Naive thymus-derived CD4-positive, alpha-beta T cell (primary cell): Measurements from ENCODE around the gene TUBB4B. TPM values are rescaled to one million over a fixed set of nuclear protein-coding genes. Genes with fewer than 3 reads are reported as not detected.

Source experiments
- ATAC-seq: fragments of 150-1000 bp; cut with Tn5 transposase; 2 replicates; pipeline ENCODE4 v1.10.0; 2021; ENCODE audit warnings: mild to moderate bottlenecking, moderate library complexity
- CTCF ChIA-PET: fragments of 350-600 bp; sonication (Branson Sonifier 250); formaldehyde crosslinking; loops from one replicate; lab custom pipeline; 2021; ENCODE audit warnings: antibody characterized with exemption; lab: Charles Lee
- POLR2A ChIA-PET: fragments of 350-600 bp; sonication (Branson Sonifier 250); formaldehyde crosslinking; loops from one replicate; lab custom pipeline; 2021; ENCODE audit warnings: antibody characterized with exemption, inconsistent platforms; lab: Charles Lee
- DNase-seq, 9 donors: peaks; one replicate each; pipeline versions ENCODE4 v3.0.0 to v3.0.0-alpha.2; 2020 to 2022; ENCODE audit warnings: mixed read lengths in 1 of 9
- H3K27ac ChIP-seq: one replicate; pipeline ENCODE4 v1.7.0; 2013; ENCODE audit warnings: mild to moderate bottlenecking, low read depth, low read length, moderate library complexity
- H3K27me3 ChIP-seq, 2 donors: one replicate each; pipeline ENCODE4 v1.7.0; 2013; ENCODE audit warnings: low read length in 2 of 2, mild to moderate bottlenecking in 2 of 2, moderate library complexity in 2 of 2; ENCODE audit not compliant: control insufficient read depth in 2 of 2, insufficient read depth in 2 of 2
- H3K36me3 ChIP-seq, 3 experiments: 1 replicate in 2 of 3; 2 replicates in 1 of 3; pipeline ENCODE4 v1.7.0; 2013; ENCODE audit warnings: low read length in 3 of 3, mild to moderate bottlenecking in 3 of 3, moderate library complexity in 1 of 3; ENCODE audit not compliant: insufficient read depth in 3 of 3, control insufficient read depth in 2 of 3
- H3K4me1 ChIP-seq, 2 donors: one replicate each; pipeline ENCODE4 v1.7.0; 2013; ENCODE audit warnings: low read length in 2 of 2, mild to moderate bottlenecking in 2 of 2, moderate library complexity in 1 of 2; ENCODE audit not compliant: control insufficient read depth in 2 of 2, insufficient read depth in 2 of 2
- H3K4me3 ChIP-seq: 2 replicates; pipeline ENCODE4 v1.7.0; 2013; ENCODE audit warnings: mild to moderate bottlenecking, low read length
- H3K9me3 ChIP-seq, 3 experiments: 1 replicate in 2 of 3; 2 replicates in 1 of 3; pipeline ENCODE4 v1.7.0; 2013; ENCODE audit warnings: low read length in 3 of 3; ENCODE audit not compliant: control insufficient read depth in 2 of 3
- H3K27ac Mint-ChIP-seq, 9 donors: one replicate each; pipeline ENCODE4 v1.8.0; 2020 to 2022; ENCODE audit warnings: mixed read lengths in 9 of 9, mild to moderate bottlenecking in 8 of 9, moderate library complexity in 5 of 9, inconsistent platforms in 2 of 9
- H3K27me3 Mint-ChIP-seq, 5 donors: one replicate each; pipeline ENCODE4 v1.8.0; 2021 to 2022; ENCODE audit warnings: mixed read lengths in 5 of 5, mild to moderate bottlenecking in 1 of 5
- H3K36me3 Mint-ChIP-seq, 5 donors: one replicate each; pipeline ENCODE4 v1.8.0; 2020 to 2022; ENCODE audit warnings: mixed read lengths in 5 of 5, mild to moderate bottlenecking in 3 of 5, inconsistent platforms in 1 of 5
- H3K4me1 Mint-ChIP-seq, 7 donors: one replicate each; pipeline ENCODE4 v1.8.0; 2020 to 2022; ENCODE audit warnings: mixed read lengths in 7 of 7, mild to moderate bottlenecking in 3 of 7, inconsistent platforms in 1 of 7
- H3K4me3 Mint-ChIP-seq, 10 donors: one replicate each; pipeline ENCODE4 v1.8.0; 2020 to 2022; ENCODE audit warnings: mild to moderate bottlenecking in 10 of 10, mixed read lengths in 10 of 10, moderate library complexity in 6 of 10, inconsistent platforms in 2 of 10
- H3K9me3 Mint-ChIP-seq, 11 donors: one replicate each; pipeline ENCODE4 v1.8.0; 2020 to 2022; ENCODE audit warnings: mixed read lengths in 11 of 11, mild to moderate bottlenecking in 4 of 11, inconsistent platforms in 1 of 11, moderate library complexity in 1 of 11
- intact Hi-C, 2 donors: fragments of 100-400 bp; cut with micrococcal nuclease; formaldehyde crosslinking; loops; one replicate each; pipeline ENCODE4 v1.15.1; 2023
- polyA plus RNA-seq, 2 donors: library from polyadenylated mRNA; unstranded; fragments of 300-500 nt; fragmentation: Illumina TruSeq; gene quantifications; one replicate each; pipeline ENCODE4 v1.2.3, GENCODE V29; 2021
- total RNA-seq, 6 experiments: library from RNA in 5 of 6; stranded (reverse) in 5 of 6; gene quantifications; 1 replicate in 5 of 6; 2 replicates in 1 of 6; pipeline ENCODE4 v1.2.3 and lab custom pipeline; 2021 to 2026

The TUBB4B gene
- total and polyA plus RNA-seq, 7 experiments from 2014 or later, result 17.5 to 260 (median 80.4) TPM

- CTCF ChIA-PET, result no interaction called here
- no peak overlapping the region for H3K4me3 ChIP-seq
- H3K36me3 ChIP-seq, result peaks cover 0 to 66% (median 4%) of the 10 kb centered on the region in 3 experiments
- H3K27ac ChIP-seq, result no peak overlapping the region
- Mint-ChIP-seq H3K9me3 (no peaks in the 10 kb centered on the region), H3K27me3 (no peaks in the 10 kb centered on the region), H3K4me1 (peaks cover 7 to 22% (median 14%) of the 10 kb centered on the region in 7 donors), H3K4me3 (no peak overlapping the region), H3K36me3 (peaks cover 4 to 30% (median 5%) of the 10 kb centered on the region in 5 donors), H3K27ac (no peak overlapping the region)
- POLR2A ChIA-PET, result no interaction called here
- H3K4me1 ChIP-seq, result peaks cover 0 to 16% of the 10 kb centered on the region in 2 donors
- no peaks in the 10 kb centered on the region for H3K9me3 ChIP-seq
- no peak for DNase-seq
- H3K27me3 ChIP-seq, result no peaks in the 10 kb centered on the region
- intact Hi-C loops, result no loop called here
- no peak for ATAC-seq
Observed at GRCh38 chr9:137269231-137269772, 28.2 kb downstream of the TUBB4B start.

- no peaks in the 10 kb centered on the region for H3K9me3 ChIP-seq
- DNase-seq, result peak in 7 of 9 donors; percentile 39 to 67 (median 58)
- ChIA-PET POLR2A (interaction anchor here (1.0 to 2.4 kb wide), 2 partner anchors 15 to 30 kb away, joined by 6 to 8 read pairs; partner anchors contain the start of gene TUBB4B), CTCF (interaction anchor here (0.6 kb wide), 1 partner anchor 23 kb away, joined by 3 read pairs; no protein-coding TSS in a partner anchor)
- peak overlapping the region; percentile 30 to 78 (median 57) for H3K4me3 Mint-ChIP-seq
- no peaks in the 10 kb centered on the region for H3K9me3 Mint-ChIP-seq
- peaks cover 0 to 53% (median 4%) of the 10 kb centered on the region in 3 experiments for H3K36me3 ChIP-seq
- H3K4me1 ChIP-seq, result peaks cover 0 to 16% of the 10 kb centered on the region in 2 donors
- ATAC-seq, result peak; percentile 67
- no peaks in the 10 kb centered on the region for H3K27me3 Mint-ChIP-seq
- H3K27ac Mint-ChIP-seq, result peak overlapping the region in 6 of 9 donors; percentile 19 to 82 (median 64)
- intact Hi-C loops, result loop anchor here in 1 of 2 donors (2.0 kb wide), 1 partner anchor 16 kb away; the partner anchor contains the start of gene NELFB
- no peak overlapping the region for H3K4me3 ChIP-seq
- H3K27ac ChIP-seq, result no peak overlapping the region
- no peaks in the 10 kb centered on the region for H3K27me3 ChIP-seq
- H3K36me3 Mint-ChIP-seq, result peaks cover 4 to 28% (median 5%) of the 10 kb centered on the region in 5 donors
- H3K4me1 Mint-ChIP-seq, result peaks cover 14 to 27% (median 16%) of the 10 kb centered on the region in 7 donors
Observed at GRCh38 chr9:137270929-137271695, 30.0 kb downstream of the TUBB4B start.

GRCh38 chr9:137271696-137272076, 30.6 kb downstream of the TUBB4B start:
- Mint-ChIP-seq H3K27me3 (no peaks in the 10 kb centered on the region), H3K36me3 (peaks cover 4 to 28% (median 5%) of the 10 kb centered on the region in 5 donors), H3K4me1 (peaks cover 14 to 28% (median 19%) of the 10 kb centered on the region in 7 donors), H3K4me3 (peak overlapping the region; percentile 30 to 78 (median 57)), H3K27ac (peak overlapping the region in 5 of 9 donors; percentile 19 to 82 (median 56)), H3K9me3 (no peaks in the 10 kb centered on the region)
- Histone ChIP-seq H3K27me3 (no peaks in the 10 kb centered on the region), H3K4me3 (no peak overlapping the region), H3K9me3 (no peaks in the 10 kb centered on the region), H3K4me1 (peaks cover 0 to 16% of the 10 kb centered on the region in 2 donors), H3K36me3 (peaks cover 0 to 48% (median 2%) of the 10 kb centered on the region in 3 experiments), H3K27ac (no peak overlapping the region)
- DNase-seq, result no peak
- ATAC-seq, result no peak
- intact Hi-C loops, result loop anchor here in 1 of 2 donors (2.0 kb wide), 1 partner anchor 17 kb away; the partner anchor contains the start of gene NELFB
- ChIA-PET CTCF (interaction anchor here (0.6 kb wide), 1 partner anchor 23 kb away, joined by 3 read pairs; no protein-coding TSS in a partner anchor), POLR2A (interaction anchor here (1.0 to 2.4 kb wide), 3 partner anchors 8 to 31 kb away, joined by 5 to 8 read pairs (median 6); partner anchors contain the start of gene TUBB4B)

GRCh38 chr9:137272241-137273094, 31.4 kb downstream of the TUBB4B start:
- ATAC-seq (no peak), DNase-seq (no peak)
- POLR2A ChIA-PET, result interaction anchor here (0.5 to 2.4 kb wide), 3 partner anchors 8 to 32 kb away, joined by 4 to 8 read pairs (median 5); partner anchors contain the start of gene TUBB4B
- Mint-ChIP-seq H3K36me3 (peaks cover 4 to 28% (median 5%) of the 10 kb centered on the region in 5 donors), H3K27me3 (no peaks in the 10 kb centered on the region), H3K4me3 (peak overlapping the region in 1 of 10 donors; percentile 16), H3K4me1 (peaks cover 16 to 34% (median 27%) of the 10 kb centered on the region in 7 donors), H3K27ac (no peak overlapping the region), H3K9me3 (no peaks in the 10 kb centered on the region)
- Histone ChIP-seq H3K4me1 (peaks cover 0 to 23% of the 10 kb centered on the region in 2 donors), H3K9me3 (no peaks in the 10 kb centered on the region), H3K36me3 (peaks cover 0 to 40% (median 0%) of the 10 kb centered on the region in 3 experiments), H3K27ac (no peak overlapping the region), H3K4me3 (no peak overlapping the region), H3K27me3 (no peaks in the 10 kb centered on the region)
- intact Hi-C loops, result no loop called here
- CTCF ChIA-PET, result interaction anchor here (0.8 kb wide), 1 partner anchor 91 kb away, joined by 3 read pairs; no protein-coding TSS in a partner anchor

GRCh38 chr9:137273095-137273490, 32.0 kb downstream of the TUBB4B start:
- POLR2A ChIA-PET, result interaction anchor here (0.5 to 2.4 kb wide), 4 partner anchors 9 to 32 kb away, joined by 4 to 8 read pairs (median 4); partner anchors contain the start of gene TUBB4B
- intact Hi-C loops, result no loop called here
- no peak for ATAC-seq
- H3K9me3 Mint-ChIP-seq, result no peaks in the 10 kb centered on the region
- H3K4me1 ChIP-seq, result peaks cover 0 to 30% of the 10 kb centered on the region in 2 donors
- DNase-seq, result no peak
- H3K4me3 Mint-ChIP-seq, result no peak overlapping the region
- CTCF ChIA-PET, result interaction anchor here (0.8 kb wide), 1 partner anchor 90 kb away, joined by 3 read pairs; no protein-coding TSS in a partner anchor
- no peak overlapping the region for H3K27ac Mint-ChIP-seq
- peaks cover 4 to 24% (median 5%) of the 10 kb centered on the region in 5 donors for H3K36me3 Mint-ChIP-seq
- no peaks in the 10 kb centered on the region for H3K9me3 ChIP-seq
- H3K36me3 ChIP-seq, result peaks cover 0 to 34% (median 0%) of the 10 kb centered on the region in 3 experiments
- H3K27me3 Mint-ChIP-seq, result no peaks in the 10 kb centered on the region
- peaks cover 18 to 34% (median 30%) of the 10 kb centered on the region in 7 donors for H3K4me1 Mint-ChIP-seq
- no peaks in the 10 kb centered on the region for H3K27me3 ChIP-seq
- H3K4me3 ChIP-seq, result no peak overlapping the region
- no peak overlapping the region for H3K27ac ChIP-seq
